Eye (tissue), 1 donor: ENCODE results near the gene NDUFAF2.
"Not testable (repeated sequence)": the region's sequence is repeated elsewhere in the genome, so short reads cannot be mapped to it uniquely, and the experiment has no call there.

Experiments used
- DNase-seq: peaks from one replicate; pipeline ENCODE4 v3.0.0-alpha.2; 2015

NDUFAF2 gene

DNA sequence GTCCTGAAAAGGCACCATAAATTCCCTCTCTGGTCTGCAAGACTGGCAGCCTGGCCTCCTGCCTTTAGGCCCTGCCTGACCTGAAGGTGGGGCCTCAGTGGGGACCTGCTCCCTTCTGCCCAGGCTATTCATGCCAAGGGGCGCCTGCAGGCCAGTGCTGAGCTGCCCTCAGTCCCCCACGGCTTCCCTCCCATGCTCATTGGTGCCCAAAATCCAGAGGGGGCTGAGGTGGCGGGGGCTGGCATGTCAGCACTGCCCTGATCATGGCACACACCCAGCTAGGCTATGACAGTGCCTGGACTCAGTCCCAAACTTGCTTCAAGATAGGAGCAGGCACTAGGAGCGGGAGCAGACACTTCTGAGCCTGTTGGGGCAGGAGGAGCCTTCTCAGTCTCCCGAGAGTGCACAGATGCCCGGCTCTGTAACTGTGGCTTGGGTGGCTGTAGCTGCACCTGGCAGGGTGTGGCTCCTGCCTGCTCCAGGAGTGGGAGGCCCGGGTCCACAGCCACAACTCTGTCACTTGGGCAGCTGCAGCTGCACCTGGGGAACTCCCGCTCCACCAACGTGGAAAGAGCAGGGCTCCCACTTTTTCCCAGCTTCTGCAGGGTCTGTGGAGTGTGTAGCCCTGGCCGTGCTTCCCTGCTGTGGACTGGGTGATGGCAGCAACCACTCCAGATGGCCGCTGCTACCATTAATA lies 49.0 kb downstream of the NDUFAF2 start:
- no peak for DNase-seq

DNA sequence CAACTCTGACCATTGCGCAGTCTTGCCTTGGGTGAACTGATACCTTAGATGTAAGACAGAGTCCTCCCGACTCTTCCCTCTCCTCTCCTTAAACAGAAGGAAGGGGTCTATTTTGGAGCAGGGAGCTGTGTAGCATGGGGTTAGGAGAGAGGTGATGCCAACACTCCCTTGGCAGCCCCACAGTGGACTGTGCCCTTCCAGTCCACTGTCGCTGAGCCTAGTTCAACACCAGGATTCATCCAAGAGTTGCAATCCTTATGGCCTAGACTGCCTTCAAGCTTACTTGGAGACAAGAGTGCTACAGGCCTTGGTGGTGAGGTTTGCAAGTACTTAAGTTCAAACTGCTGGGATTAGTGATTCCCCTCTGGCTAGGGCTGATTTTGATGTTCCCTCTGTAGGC lies 51.4 kb downstream of the NDUFAF2 start:
- no peak for DNase-seq

- DNase-seq, result no peak
These were observed 52.7 kb downstream of the NDUFAF2 start for GRCh38 chr5:60997721-60998120.

- no peak for DNase-seq
These were observed 55.9 kb downstream of the NDUFAF2 start for GRCh38 chr5:61000887-61001286.

DNA sequence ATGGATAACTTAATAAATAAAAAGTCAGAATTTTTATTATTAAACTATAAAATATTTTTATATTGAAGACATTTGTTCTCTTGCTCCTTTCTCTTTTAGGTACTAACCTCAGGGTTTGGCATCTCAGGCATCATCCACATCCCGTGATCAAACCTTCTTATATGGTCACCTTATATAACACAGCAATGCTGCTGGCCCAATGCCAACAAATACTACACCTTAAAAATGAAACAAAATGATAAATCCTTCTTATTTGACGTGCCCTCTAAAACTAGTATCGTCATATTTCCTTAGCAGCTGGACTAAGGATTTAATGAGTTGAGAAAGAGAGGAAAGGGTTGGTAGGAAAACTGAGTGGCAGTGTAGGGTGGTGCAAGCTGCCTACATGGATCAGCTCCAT lies 56.6 kb downstream of the NDUFAF2 start:
- no peak for DNase-seq

GRCh38 chr5:61002611-61003355 lies 57.8 kb downstream of the NDUFAF2 start:
- no peak for DNase-seq

GRCh38 chr5:61004448-61004847 lies 59.4 kb downstream of the NDUFAF2 start:
- no peak for DNase-seq

DNA sequence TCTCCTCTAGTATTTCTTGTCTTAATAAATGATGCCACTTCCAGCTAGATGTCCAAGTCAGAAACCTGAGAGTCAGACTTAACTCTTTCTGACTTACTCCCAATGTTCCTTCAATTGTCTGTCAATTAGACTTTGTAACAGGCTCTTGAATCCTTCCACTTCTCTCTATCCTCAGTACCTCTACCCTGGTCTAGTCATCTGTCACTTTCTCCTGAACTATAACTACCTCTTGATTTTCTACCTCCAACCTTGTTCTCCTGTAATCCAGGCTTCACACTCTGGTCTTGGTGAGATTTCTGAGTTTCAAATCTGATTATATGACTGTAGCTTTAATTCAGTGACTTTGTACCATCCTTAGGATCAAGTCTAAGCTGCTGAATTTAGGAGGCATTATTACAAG lies 64.9 kb downstream of the NDUFAF2 start:
- no peak for DNase-seq

GRCh38 chr5:61010467-61011454 lies 65.8 kb downstream of the NDUFAF2 start:
- no peak for DNase-seq

DNA sequence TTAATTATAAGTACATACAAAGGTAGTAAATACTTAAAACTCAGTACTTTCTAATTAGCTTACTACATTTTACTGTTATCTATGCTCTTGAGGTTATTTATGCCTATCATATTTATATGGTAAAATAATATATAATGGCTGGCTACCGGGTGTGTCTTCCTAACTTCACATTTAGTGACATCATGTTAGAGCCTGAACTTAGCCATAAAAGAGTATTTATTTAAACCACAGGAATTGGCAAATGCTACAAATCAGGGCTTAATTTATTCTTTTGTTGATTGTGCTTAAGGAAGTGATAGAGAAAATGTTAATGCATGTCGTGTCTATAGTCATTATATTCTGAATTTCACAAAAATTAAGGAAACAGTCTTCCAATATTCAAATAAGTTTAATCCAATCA lies 73.1 kb downstream of the NDUFAF2 start:
- DNase-seq, result no peak

GRCh38 chr5:61019642-61020041 lies 74.6 kb downstream of the NDUFAF2 start:
- DNase-seq, result no peak

DNA sequence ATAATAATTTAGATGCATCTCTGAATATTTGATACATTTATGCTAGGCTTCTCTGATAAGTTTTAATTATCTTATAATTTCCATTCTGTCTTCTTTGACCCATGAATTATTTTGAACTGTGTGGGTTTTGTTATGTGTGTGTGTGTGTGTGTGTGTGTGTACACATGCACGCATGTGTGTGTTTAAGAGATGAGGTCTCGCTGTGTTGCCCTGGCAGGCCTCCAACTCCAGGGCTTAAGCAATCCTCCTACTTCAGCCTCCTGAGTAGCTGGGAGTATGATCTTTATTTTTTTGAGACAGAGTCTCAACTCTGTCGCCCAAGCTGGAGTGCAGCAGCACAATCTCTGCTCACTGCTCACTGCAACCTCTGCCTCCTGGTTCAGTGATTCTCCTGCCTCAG lies 75.4 kb downstream of the NDUFAF2 start:
- DNase-seq, result no peak

DNA sequence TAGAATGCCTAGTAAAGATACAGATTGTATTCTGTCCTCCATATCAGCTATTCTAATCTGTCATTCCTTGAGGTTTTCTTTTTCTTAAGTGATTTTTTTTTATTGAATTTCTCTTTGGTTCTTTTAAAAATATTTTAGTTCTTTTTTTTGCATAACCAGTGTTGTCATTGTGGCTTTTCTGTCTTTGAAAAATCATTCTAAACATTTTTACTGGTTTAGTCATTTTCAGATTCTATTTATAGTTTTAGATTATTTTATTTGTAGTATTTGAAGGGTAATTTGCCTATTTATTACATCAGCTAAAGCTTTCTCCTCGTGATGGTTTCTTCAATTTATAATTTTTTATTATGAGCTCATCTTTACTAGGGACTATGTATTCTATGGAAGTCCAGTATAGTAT lies 78.1 kb downstream of the NDUFAF2 start:
- DNase-seq, result no peak

DNA sequence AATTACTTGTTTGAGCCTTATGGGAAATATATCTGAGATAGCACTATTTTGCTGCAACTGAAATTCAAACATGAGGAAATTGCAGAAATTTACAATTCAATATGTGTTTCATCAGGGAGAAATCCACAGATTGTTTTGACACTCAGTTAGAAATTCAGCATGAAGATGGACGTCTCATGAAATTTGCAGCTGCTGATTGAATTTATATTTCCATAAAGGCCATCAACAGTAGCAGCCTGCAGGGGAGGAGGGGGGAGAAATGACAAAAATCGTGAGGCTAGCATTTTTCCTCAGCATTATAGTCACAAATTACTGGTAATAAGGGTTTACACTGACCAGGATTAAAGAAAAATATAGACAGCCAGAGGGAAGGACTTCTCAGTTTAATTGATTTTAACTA lies 81.0 kb downstream of the NDUFAF2 start:
- peak; percentile 34 for DNase-seq

DNA sequence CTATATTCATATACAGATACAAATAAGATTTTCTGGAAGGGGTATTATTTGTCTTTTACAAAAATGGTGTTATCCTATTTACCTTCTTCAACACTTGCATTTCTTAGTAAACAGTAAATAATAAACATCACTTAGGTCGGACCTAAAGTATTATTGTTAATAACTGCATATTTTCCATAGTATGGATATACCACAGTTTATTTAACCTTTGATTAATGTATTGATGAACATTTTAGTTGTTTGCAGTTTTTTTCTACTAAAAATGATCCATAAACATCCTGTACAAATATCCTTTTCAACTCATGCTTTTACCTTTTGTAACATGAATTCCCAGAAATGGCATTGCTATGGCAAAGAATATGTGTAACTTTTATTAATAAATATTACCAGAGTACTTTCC lies 83.4 kb downstream of the NDUFAF2 start:
- no peak for DNase-seq

DNA sequence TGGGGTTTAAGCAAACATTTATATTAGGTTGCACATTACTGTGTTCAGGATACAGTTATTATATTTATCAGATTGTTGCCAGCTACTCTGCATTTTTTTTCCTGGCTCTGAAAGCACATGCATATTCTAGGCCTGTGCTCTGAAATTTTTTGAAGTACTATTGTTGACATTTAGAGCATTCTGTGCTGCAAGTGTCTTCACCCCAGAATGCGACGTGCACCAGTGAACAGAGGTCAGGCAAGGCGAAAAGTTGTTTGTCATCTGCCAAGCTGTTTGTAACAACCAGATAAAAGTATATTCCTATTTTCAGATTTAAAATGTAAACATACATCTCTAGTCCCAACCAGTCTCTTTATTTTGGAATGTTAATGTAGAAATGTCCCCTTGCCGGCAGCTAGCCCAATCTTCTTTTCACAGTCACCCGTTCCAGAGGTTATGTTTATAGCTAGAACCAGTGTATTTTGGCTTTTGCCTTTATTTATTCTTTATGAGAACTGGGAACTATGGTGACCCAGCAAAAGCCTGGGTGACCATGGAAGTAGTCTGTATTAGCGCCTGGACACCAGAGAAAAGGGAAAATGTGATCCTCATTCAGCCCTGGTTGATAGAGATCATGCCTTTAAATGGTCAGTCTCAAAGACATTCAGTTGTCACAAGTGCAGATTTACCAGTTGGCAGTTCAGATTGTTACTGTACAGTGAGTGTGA lies 84.6 kb downstream of the NDUFAF2 start:
- DNase-seq, result no peak

GRCh38 chr5:61030163-61030482 lies 85.1 kb downstream of the NDUFAF2 start:
- DNase-seq, result no peak

DNA sequence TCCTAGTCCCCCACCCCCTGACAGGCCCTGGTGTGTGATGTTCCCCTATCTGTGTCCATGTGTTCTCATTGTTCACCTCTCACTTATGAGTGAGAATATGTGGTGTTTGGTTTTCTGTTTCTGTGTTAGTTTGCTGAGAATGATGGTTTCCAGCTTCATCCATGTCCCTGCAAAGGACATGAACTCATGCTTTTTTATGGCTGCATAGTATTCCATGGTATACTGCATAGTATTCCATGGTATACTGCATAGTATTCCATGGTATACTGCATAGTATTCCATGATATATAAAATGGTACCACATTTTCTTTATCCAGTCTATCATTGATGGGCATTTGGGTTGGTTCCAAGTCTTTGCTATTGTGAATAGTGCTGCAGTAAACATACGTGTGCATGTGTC lies 86.3 kb downstream of the NDUFAF2 start:
- DNase-seq, result not testable (repeated sequence)

- no peak for DNase-seq
These were observed 99.5 kb downstream of the NDUFAF2 start for GRCh38 chr5:61044545-61044944.

DNA sequence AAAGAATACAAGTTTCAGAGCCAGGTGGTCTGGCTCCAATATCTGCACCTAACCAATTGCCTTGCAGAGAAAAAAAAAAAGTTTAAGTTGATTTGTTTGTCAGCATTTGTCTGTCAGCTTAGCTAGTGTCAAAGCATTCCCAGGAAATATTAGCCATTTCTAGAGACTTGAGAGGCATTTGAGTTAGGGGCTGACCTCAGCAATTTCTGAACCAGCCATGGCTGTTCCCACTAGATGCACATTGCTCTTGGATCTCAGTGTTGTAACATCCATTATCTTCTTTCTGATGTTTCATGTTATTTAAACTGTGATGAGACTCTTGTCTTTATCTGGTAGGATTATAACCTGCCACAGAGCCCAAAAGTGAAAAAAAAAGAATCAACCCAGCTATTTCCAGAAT lies 102.3 kb downstream of the NDUFAF2 start:
- DNase-seq, result no peak

- DNase-seq, result no peak
These were observed 103.5 kb downstream of the NDUFAF2 start for GRCh38 chr5:61048534-61048933.

DNA sequence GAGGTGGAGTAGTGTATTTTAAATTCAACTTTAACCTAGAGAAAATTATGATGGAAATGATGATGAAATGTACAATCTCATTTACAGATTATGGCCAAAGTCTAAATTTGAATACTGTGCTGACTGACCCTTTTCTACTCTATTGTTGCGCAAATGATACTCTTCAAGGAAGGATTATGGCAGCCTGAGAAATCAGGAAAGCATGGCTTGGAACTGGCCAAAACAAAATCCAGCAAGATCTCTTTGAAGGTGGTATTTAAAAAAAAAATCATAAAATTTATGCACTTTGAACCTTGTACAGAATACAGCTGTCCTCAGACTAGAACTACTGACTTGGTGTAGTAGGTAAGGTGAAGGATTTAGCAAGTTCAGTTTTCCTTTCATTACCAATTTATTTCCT lies 105.3 kb downstream of the NDUFAF2 start:
- DNase-seq, result no peak

DNA sequence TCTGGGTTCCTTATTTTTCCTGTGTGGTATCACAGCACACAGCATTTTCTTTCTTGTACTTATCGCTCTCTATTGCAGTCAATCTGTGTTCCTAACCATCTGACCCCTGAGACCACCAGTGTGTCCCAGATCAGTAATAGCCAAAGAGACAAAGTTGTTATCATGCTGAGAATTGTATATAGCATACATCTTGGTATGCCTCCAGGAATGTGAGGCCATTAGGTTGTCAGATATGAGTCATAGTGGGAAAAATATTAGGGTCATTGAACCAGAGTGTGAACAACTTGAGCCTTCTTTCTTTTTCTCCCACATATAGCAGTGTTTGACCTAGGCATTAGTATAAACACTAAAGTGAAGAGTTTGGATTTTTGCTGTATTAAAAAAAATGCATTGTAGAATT lies 106.3 kb downstream of the NDUFAF2 start:
- DNase-seq, result peak; percentile 44
